ENCODE measurements around the gene MRPL40.

Gene MRPL40

DNA sequence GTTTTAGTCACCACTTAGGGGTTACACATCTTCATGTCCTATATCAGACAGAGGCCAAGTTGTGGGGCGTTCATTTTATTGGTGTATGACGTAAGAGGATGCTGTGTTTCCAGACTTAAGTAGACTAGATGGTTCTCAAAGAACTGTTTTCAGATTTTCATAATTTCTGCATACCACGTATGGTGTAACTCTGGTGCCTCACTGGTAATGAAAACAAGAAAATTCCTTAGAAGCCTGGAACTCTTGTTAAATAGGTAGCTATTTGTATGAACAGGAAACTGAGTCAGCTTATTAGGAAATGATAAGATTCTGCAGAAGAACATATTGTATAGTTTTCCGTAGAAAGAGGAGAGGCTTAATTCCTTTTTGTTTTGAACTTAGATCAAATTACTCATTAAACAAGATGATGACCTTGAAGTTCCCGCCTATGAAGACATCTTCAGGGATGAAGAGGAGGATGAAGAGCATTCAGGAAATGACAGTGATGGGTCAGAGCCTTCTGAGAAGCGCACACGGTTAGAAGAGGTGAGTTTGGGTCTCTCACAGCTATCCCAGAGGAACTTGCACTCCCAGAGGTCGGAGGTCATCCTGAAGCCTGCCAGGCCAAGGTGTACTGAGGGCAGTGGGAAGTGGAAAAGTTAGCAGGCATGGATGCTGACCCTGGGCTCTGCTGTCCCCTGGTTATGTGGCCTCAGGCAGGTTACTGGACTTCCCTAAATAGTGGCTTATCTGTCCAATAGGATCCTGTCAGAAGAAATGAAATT, 51.3 kb downstream of the MRPL40 start:
- DNase-seq (ENCODE audit: low read depth) = no peak
